Neural crest cell (in vitro differentiated cells): ENCODE data around the gene KHK. TPM values are rescaled to one million over a fixed set of nuclear protein-coding genes. Genes with fewer than 3 reads are reported as not detected.

Experiments used
- DNase-seq: peaks from one replicate; pipeline ENCODE4 v3.0.0; 2021; ENCODE audit warnings: low read depth, mixed read lengths, low spot score
- H3K27ac Mint-ChIP-seq: one replicate; pipeline ENCODE4 v1.8.0; 2021; ENCODE audit warnings: mild to moderate bottlenecking, mixed read lengths; ENCODE audit not compliant: unreplicated experiment
- H3K27me3 Mint-ChIP-seq: 2 replicates; pipeline ENCODE4 v1.8.0; 2021; ENCODE audit warnings: low read depth, mild to moderate bottlenecking, mixed read lengths
- H3K36me3 Mint-ChIP-seq: 2 replicates; pipeline ENCODE4 v1.8.0; 2021; ENCODE audit warnings: low read depth, mild to moderate bottlenecking, mixed read lengths
- H3K4me1 Mint-ChIP-seq: 2 replicates; pipeline ENCODE4 v1.8.0; 2021; ENCODE audit warnings: mixed read lengths
- H3K4me3 Mint-ChIP-seq: one replicate; pipeline ENCODE4 v1.8.0; 2021; ENCODE audit warnings: mild to moderate bottlenecking, mixed read lengths
- H3K9me3 Mint-ChIP-seq: 2 replicates; pipeline ENCODE4 v1.8.0; 2021; ENCODE audit warnings: mixed read lengths
- CTCF ChIP-seq: fragments of 200-600 bp; sonication (generic); conservative IDR thresholded peaks from 2 replicates; pipeline ENCODE4 v1.5.0; 2021; ENCODE audit warnings: antibody characterized with exemption, mild to moderate bottlenecking
- total RNA-seq: library from RNA; stranded (reverse); gene quantifications from 2 replicates; pipeline ENCODE4 v1.2.1, GENCODE V29; 2021

KHK gene
- total RNA-seq, 1 donor from 2014 or later: 10.0 TPM

DNA sequence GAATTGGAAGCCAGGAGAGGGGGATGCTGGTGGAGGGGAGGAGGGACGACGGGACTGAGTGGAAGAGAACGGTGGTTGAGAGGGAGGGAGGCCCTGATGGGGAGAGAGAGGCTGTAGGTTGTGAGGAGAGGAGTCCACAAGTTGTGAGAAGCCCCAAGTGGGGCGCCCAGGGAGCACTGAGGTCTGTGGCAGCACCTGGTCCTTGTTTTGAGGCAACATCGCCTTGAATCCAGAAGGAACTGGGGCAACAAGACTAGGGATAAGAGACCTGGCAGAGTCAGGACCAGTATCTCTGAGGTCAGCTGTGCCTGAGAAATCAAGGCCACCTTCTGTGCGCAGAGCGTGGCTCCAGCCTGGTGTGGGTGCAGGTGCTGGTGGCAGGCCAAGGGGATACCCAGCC, 51.5 kb downstream of the KHK start:
- H3K4me1 Mint-ChIP-seq: peaks cover 8% of the 10 kb centered on the region
- peak overlapping the region; percentile 47 for H3K4me3 Mint-ChIP-seq
- peaks cover 3% of the 10 kb centered on the region for H3K9me3 Mint-ChIP-seq
- no peak for DNase-seq
- no peaks in the 10 kb centered on the region for H3K36me3 Mint-ChIP-seq
- H3K27me3 Mint-ChIP-seq: peaks cover 14% of the 10 kb centered on the region
- no peak for TF ChIP-seq CTCF
- no peak overlapping the region for H3K27ac Mint-ChIP-seq

GRCh38 chr2:27139310-27139709, 52.7 kb downstream of the KHK start, which contains the start of gene PRR30:
TSS of gene PRR30 (minus strand) at chr2:27139410. CDS start at chr2:27138329, 1,081 bp downstream.
- no peak for DNase-seq
- Mint-ChIP-seq H3K27ac (no peak within 1 kb of the TSS), H3K4me1 (no peaks in the 10 kb centered on the region), H3K4me3 (peak within 1 kb of the TSS; percentile 47), H3K36me3 (no peaks in the 10 kb centered on the region), H3K9me3 (peaks cover 5% of the 10 kb centered on the region), H3K27me3 (peaks cover 26% of the 10 kb centered on the region)
- no peak for TF ChIP-seq CTCF

GRCh38 chr2:27143285-27143684, 56.7 kb downstream of the KHK start:
- H3K9me3 Mint-ChIP-seq: peaks cover 5% of the 10 kb centered on the region
- H3K4me1 Mint-ChIP-seq: no peaks in the 10 kb centered on the region
- H3K4me3 Mint-ChIP-seq: no peak overlapping the region
- TF ChIP-seq CTCF: no peak
- no peak overlapping the region for H3K27ac Mint-ChIP-seq
- peaks cover 31% of the 10 kb centered on the region for H3K27me3 Mint-ChIP-seq
- no peaks in the 10 kb centered on the region for H3K36me3 Mint-ChIP-seq
- DNase-seq: no peak

- Mint-ChIP-seq H3K4me3 (no peak overlapping the region), H3K4me1 (no peaks in the 10 kb centered on the region), H3K36me3 (no peaks in the 10 kb centered on the region), H3K27me3 (peaks cover 22% of the 10 kb centered on the region), H3K9me3 (peaks cover 5% of the 10 kb centered on the region), H3K27ac (no peak overlapping the region)
- TF ChIP-seq CTCF: no peak
- DNase-seq: no peak
Measured at GRCh38 chr2:27145682-27146081, 59.1 kb downstream of the KHK start.

GRCh38 chr2:27147935-27148334, 61.4 kb downstream of the KHK start:
- TF ChIP-seq CTCF: no peak
- Mint-ChIP-seq H3K36me3 (no peaks in the 10 kb centered on the region), H3K27ac (no peak overlapping the region), H3K27me3 (peaks cover 18% of the 10 kb centered on the region), H3K9me3 (peaks cover 3% of the 10 kb centered on the region), H3K4me1 (no peaks in the 10 kb centered on the region), H3K4me3 (no peak overlapping the region)
- DNase-seq: no peak
